Testis (tissue), 3 donors: ENCODE data around the gene FER1L5. TPM values are rescaled to one million over a fixed set of nuclear protein-coding genes. Genes with fewer than 3 reads are reported as not detected.

Experiments used
- DNase-seq: peaks from one replicate; pipeline ENCODE4 v3.0.0-alpha.2; 2019
- H3K27ac ChIP-seq, 2 donors: fragments of 200-600 bp; sonication (generic); one replicate each; pipeline ENCODE4 v1.5.1; 2019
- H3K27me3 ChIP-seq: fragments of 200-600 bp; sonication (generic); one replicate; pipeline ENCODE4 v1.5.1; 2019
- H3K36me3 ChIP-seq: fragments of 200-600 bp; sonication (generic); one replicate; pipeline ENCODE4 v1.5.1; 2017; ENCODE audit warnings: low read depth; ENCODE audit errors: missing control alignments
- H3K4me1 ChIP-seq: fragments of 200-600 bp; sonication (generic); one replicate; pipeline ENCODE4 v1.5.1; 2019
- H3K4me3 ChIP-seq, 2 donors: fragments of 200-600 bp; sonication (generic); one replicate each; pipeline ENCODE4 v1.5.1; 2017 to 2019
- H3K9me3 ChIP-seq: fragments of 200-600 bp; sonication (generic); one replicate; pipeline ENCODE4 v1.5.1; 2017
- POLR2A ChIP-seq: fragments of 450-650 bp; IDR thresholded peaks from one replicate; pipeline ENCODE4 v1.6.1; 2017; ENCODE audit warnings: antibody characterized with exemption, mild to moderate bottlenecking, moderate library complexity
- WGBS, 2 donors: methylation state at CpG; one replicate each; pipeline ENCODE4 v1.1.5; 2018; 5-methylcytosine and 5-hydroxymethylcytosine counted together
- intact Hi-C: fragments of 100-400 bp; cut with DNase I; formaldehyde crosslinking; loops from one replicate; pipeline ENCODE4 v1.15.1; 2023; ENCODE audit warnings: low total_unique reads
- polyA plus RNA-seq: library from polyadenylated mRNA; stranded (reverse); fragments of 350-450 nt; fragmentation: Illumina TruSeq; extraction: RNeasy Lipid Tissue Mini Kit (QIAGEN cat#74804); gene quantifications from one replicate; pipeline ENCODE4 v1.2.3, GENCODE V29; 2014; ENCODE audit warnings: low read depth, low replicate concordance; ENCODE audit not compliant: insufficient read depth
- total RNA-seq, 2 donors: library from RNA; depleted of rRNA; stranded (reverse); fragments of >200 nt; gene quantifications; one replicate each; pipeline ENCODE4 v1.2.3, GENCODE V29; 2016
- TF ChIP-seq, protein P1 (sequence below), 3 experiments: fragments of 450-650 bp in 2 of 3; fragments of 200-600 bp in 1 of 3; sonication (generic) in 1 of 3; IDR thresholded peaks; one replicate each; pipeline ENCODE4 v1.5.1; 2016 to 2019; ENCODE audit warnings: antibody characterized with exemption in 3 of 3, mild to moderate bottlenecking in 2 of 3, moderate library complexity in 1 of 3

FER1L5 gene
- total and polyA plus RNA-seq, 3 donors from 2014 or later, result 7.1 to 15.3 (median 15.0) TPM

DNA sequence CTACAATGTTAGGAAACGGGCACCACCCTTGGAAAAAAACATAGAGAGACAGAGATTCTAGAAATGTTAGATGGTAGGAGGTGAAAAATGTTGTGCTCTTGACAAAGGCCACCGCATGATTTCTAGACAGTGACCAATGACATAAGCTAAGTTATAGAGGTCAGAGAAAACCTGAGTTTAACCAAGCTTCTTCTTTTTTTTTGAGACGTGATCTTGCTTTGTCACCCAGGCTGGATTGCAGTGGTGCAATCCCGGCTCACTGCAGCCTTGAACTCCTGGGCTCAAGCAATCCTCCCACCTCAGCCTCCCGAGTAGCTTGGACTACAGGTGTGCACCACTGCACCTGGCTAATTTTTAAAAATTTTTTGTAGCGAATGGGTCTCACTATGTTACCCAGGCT is 13.0 kb downstream of the FER1L5 start:
- no peak overlapping the region for H3K27ac ChIP-seq
- no peaks in the 10 kb centered on the region for H3K4me1 ChIP-seq
- DNase-seq, result no peak
- no peak overlapping the region for H3K4me3 ChIP-seq
- intact Hi-C loops, result no loop called here
- TF ChIP-seq, protein P1, sequence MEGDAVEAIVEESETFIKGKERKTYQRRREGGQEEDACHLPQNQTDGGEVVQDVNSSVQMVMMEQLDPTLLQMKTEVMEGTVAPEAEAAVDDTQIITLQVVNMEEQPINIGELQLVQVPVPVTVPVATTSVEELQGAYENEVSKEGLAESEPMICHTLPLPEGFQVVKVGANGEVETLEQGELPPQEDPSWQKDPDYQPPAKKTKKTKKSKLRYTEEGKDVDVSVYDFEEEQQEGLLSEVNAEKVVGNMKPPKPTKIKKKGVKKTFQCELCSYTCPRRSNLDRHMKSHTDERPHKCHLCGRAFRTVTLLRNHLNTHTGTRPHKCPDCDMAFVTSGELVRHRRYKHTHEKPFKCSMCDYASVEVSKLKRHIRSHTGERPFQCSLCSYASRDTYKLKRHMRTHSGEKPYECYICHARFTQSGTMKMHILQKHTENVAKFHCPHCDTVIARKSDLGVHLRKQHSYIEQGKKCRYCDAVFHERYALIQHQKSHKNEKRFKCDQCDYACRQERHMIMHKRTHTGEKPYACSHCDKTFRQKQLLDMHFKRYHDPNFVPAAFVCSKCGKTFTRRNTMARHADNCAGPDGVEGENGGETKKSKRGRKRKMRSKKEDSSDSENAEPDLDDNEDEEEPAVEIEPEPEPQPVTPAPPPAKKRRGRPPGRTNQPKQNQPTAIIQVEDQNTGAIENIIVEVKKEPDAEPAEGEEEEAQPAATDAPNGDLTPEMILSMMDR (IDR thresholded peaks at IDR 0.05), result no peak
- TF ChIP-seq POLR2A, result no peak
- H3K36me3 ChIP-seq, result no peaks in the 10 kb centered on the region
- no peaks in the 10 kb centered on the region for H3K9me3 ChIP-seq
- H3K27me3 ChIP-seq, result no peaks in the 10 kb centered on the region
- 77 to 86% methylated on average over 6 of the region's 6 CpGs for WGBS, 2 donors

DNA sequence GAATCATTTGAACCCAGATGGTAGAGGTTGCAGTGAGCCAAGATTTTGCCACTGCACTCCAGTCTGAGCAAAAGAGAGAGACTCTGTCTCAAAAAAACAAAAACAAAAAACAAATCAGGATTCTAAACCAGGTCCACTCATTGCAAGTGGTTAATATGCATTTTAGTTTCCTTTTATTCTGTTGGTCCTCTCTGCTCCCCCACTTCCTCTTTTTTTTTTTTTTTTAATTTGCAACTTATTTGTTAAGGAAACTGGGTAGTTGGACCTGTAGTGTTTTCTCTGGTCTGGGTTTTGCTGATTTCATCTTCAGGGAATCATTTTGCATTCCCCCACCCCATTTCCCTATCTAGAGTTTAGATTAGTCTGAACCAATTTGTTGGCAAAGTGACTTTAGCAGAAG is 14.0 kb downstream of the FER1L5 start:
- TF ChIP-seq, protein P1 (IDR thresholded peaks at IDR 0.05), result no peak
- no peak for TF ChIP-seq POLR2A
- Histone ChIP-seq H3K27ac (no peak overlapping the region), H3K4me1 (no peaks in the 10 kb centered on the region), H3K27me3 (no peaks in the 10 kb centered on the region), H3K9me3 (no peaks in the 10 kb centered on the region), H3K36me3 (no peaks in the 10 kb centered on the region), H3K4me3 (no peak overlapping the region)
- no peak for DNase-seq
- intact Hi-C loops, result no loop called here

DNA sequence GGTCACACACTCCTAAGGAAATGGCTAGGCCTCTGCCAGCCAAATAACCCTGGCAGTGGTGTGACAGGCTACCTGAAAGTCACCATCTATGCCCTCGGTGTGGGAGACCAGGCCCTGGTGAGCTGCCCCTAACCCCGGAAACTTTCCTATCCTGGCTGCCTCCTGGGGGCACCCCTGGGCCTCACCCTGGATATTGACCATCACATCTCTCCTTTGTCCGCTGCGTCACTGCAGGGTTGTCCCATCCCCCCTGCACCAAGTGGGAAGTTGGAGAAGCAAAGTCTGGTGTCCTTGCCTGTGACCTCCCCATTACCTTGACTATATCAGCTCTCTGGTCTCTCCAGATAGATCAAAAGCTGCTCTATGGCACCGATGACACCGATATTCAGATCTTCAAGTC is 18.8 kb downstream of the FER1L5 start:
- intact Hi-C loops, result no loop called here
- Histone ChIP-seq H3K36me3 (no peaks in the 10 kb centered on the region), H3K9me3 (no peaks in the 10 kb centered on the region), H3K4me3 (no peak overlapping the region), H3K4me1 (no peaks in the 10 kb centered on the region), H3K27me3 (no peaks in the 10 kb centered on the region), H3K27ac (no peak overlapping the region)
- DNase-seq, result no peak
- 88 to 91% methylated on average over 6 of the region's 6 CpGs for WGBS, 2 donors
- TF ChIP-seq POLR2A, result no peak
- TF ChIP-seq, protein P1 (IDR thresholded peaks at IDR 0.05), result no peak

DNA sequence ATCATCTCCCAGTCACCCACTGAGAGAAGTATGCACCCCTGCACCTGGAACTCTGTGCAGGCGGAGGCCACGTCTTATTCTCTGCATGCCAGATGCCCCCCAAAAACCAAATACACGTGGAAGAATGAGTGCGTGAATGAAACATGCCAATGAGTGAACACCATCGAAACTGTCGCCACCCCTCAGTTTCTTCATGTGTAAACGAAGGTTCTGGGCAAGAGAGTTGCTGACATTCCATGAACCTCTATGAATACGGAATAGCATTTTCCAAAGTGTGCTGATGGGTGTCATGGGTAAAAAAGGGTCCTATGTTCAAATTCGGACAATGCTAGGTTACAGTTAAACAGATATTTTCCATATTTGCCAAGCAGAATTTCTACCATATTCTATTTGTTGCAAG is 19.8 kb downstream of the FER1L5 start:
- no peak for TF ChIP-seq POLR2A
- TF ChIP-seq, protein P1 (IDR thresholded peaks at IDR 0.05), result no peak
- no peaks in the 10 kb centered on the region for H3K9me3 ChIP-seq
- no peaks in the 10 kb centered on the region for H3K4me1 ChIP-seq
- H3K4me3 ChIP-seq, result no peak overlapping the region
- WGBS, 2 donors, result 93 to 95% methylated on average over 9 of the region's 9 CpGs
- DNase-seq, result no peak
- intact Hi-C loops, result no loop called here
- no peaks in the 10 kb centered on the region for H3K27me3 ChIP-seq
- H3K27ac ChIP-seq, result no peak overlapping the region
- H3K36me3 ChIP-seq, result no peaks in the 10 kb centered on the region

DNA sequence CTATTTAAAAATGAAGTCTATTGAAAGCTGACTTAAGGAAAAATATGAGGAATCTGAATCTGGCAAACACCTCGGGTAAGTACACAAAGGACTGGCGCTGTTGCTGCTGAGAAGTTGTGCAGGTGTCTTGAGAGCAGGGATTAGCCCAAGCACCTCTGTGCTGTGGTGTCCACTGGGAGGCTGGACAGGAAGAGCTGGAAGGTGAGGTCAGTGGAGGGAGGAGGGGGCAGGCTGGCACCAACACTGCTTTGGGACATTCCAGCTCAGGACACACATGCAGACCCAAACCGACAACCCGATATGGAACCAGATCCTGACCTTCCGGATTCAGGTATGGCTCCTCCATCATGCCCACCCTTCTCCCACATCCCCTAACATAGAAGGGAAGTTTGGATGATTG is 20.6 kb downstream of the FER1L5 start:
- no peak overlapping the region for H3K4me3 ChIP-seq
- 90 to 93% methylated on average over 5 of the region's 5 CpGs for WGBS, 2 donors
- DNase-seq, result no peak
- H3K9me3 ChIP-seq, result no peaks in the 10 kb centered on the region
- TF ChIP-seq, protein P1 (IDR thresholded peaks at IDR 0.05), result no peak
- no peak for TF ChIP-seq POLR2A
- H3K27ac ChIP-seq, result no peak overlapping the region
- H3K4me1 ChIP-seq, result no peaks in the 10 kb centered on the region
- intact Hi-C loops, result no loop called here
- no peaks in the 10 kb centered on the region for H3K36me3 ChIP-seq
- H3K27me3 ChIP-seq, result no peaks in the 10 kb centered on the region
